ENCODE data around the gene POLD4.

Gene POLD4

DNA sequence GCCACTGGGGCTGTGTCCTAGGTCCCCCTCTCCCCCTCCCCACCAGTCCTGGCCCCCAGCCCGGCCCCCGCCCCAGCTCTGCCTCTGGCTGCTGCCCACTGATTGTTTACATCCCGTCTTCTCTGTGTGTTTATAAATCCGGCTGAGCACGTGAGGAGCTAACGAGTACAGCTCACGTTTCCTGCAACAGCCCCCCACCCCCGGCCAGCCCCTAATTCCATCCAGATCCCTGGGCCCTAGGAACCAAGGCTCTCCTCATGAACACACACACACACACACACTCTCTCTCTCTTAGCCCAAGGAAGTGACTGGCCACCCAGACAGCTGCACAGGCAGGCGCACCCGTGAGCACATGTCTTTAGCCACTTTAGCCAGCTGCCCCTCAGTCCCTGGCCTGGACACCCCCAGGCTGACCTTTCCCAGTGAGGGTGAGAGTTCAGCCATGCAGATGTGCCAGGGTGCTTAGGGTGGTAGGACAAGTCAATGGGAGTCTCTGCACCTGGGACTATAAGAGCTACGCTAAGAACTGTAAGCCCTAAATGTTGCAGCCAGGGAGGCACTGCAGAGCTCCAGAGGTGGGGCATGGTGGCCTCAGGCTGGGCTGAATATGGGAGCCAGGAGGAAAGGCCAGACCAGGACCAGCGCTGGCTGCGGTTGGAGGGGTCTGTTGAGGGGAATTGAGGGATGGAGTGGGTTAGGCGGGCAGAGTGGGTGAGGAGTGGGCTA is 17.2 kb upstream of the POLD4 start:
- no peak for DNase-seq

DNA sequence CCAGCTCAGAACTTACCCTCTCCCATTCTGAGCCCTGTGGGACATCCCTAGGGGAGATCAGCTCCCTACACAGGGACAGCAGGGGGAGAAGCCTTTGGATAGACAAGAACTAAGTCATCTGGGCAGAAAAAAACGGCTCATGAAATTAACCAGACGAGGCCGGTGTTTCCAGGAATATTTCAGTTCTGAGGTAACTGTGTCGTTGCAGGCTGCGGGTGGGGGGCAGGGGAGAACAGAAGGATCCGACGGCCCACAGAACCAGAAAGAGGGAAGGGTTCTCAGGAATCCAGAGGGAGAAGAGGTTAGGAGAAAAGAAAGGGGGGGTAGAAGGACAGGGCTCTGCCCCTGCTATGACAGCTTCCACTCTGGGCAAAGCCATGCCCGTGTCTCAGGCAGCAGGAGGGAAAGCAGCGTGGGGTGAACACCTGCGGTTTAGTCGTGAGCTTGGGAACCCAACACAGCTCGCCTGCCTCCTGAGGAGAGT is 16.5 kb upstream of the POLD4 start:
- no peak for DNase-seq

DNA sequence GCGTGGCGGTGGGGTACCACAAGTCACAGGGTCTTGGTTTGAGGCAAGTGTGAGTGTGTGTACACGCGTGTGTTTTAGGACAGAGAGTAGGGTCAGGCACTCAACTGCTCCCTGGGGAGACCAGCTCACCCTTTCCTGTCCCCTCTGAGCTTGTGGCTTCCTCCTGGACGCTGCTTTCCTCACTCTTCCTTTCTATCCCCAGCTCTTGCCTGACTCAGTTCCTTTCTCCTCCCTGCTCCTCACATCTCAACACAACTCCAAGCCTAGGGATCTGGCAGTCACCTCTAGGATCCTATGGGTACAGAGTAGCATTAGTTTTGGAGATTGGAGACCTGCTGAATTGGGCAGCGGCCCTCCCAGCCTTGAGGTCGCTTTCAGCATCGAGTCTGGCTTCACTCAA is 15.9 kb upstream of the POLD4 start:
- no peak for DNase-seq

DNA sequence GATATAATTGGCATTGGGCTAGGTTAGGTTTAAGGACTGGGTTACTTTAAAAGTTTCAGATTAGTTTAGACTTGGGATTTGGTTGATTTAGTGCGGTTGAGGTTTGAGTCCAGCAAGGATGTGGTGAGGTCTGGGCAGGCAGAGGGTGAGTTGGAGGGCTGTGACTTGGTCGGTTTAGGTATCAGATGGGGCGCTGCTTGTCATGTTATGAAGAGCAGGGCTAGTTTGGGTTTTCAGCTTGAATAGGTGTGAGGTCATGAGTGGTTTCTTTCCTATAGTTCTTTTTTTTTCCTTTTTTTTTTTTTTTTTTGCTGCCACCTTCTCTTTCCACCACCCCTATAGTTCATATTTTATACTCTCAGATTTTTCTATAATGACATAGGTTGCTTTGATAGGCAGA is 15.3 kb upstream of the POLD4 start:
- DNase-seq = no peak

DNA sequence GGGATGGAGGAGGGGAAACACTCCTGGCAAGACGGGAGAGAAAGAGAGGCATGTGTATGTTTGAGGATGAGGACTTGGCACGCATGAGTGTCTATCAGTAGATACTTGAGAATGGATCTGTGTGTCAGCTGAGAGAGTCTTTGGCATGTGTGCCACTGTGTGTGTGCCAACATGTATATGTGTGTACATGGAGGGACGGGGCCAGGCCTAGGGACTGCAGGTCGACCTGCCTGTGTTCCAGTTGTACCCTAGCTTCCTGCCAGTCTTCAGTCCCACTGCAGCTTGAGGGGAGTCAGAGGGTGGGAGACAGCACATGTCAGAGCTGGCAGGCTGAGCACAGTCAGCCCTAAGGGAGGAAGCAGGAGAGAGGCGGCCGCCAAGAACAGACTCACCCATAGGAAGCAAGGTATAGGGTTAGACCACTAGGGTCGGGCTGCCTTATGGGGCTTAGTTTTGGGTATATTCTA is 14.4 kb upstream of the POLD4 start:
- no peak for DNase-seq

DNA sequence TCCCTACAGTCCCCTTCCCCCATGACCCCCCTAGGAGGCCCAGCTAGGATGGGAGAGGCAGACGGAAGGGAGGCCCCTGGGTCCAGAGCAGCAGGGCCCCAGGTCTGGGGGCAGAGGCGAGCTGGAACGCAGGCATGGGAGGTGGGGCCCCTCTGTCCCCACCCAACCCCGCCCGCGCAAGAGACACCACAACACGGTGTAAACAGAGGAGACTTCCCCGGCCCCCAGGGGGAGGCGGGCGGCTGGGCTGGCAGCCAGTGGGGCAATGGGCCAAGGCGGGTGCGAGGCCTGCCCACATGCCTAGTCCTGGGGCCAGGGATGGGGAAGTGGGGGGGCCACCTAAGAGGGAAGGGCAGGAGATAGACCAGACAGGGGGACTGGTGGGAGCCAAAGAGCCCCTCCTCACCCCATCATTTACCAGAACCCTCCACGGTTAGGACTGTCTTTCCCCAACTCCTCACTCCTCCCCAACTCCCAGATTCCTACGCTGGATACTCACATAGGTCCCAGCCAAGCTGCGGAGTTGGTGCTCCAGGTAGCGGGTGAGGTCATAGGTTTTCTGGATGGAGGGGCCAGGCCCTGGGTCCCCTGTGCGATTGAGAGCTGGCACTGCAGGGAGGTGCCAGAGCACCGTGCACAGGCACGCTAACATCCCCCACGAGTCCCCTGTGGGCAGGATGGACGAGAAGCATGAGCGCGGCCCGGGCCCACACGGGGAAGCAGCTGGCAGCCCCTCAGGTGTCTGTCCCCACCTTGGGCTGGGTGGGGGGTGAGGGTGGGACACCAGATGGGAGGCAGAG is 13.8 kb upstream of the POLD4 start:
- DNase-seq = no peak

DNA sequence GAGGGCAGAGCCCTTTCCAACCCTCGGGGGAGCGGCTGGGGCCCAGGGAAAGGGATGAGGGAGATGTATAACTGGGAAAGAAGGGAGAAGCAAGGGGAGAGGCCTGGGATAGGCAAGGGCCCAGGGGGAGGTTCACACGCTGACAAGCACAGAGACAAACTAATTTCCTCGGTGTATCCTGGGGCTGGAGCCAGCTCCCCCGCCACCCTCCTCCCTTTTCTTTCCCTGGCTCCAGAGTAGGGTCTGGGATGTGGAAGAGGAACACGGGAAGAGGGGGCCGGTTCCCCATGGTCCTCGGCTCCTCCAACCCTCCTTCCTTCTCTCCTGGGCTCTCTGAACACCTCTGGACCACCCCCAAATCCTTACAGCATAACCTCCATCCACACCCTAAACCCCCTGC is 13.2 kb upstream of the POLD4 start:
- no peak for DNase-seq

DNA sequence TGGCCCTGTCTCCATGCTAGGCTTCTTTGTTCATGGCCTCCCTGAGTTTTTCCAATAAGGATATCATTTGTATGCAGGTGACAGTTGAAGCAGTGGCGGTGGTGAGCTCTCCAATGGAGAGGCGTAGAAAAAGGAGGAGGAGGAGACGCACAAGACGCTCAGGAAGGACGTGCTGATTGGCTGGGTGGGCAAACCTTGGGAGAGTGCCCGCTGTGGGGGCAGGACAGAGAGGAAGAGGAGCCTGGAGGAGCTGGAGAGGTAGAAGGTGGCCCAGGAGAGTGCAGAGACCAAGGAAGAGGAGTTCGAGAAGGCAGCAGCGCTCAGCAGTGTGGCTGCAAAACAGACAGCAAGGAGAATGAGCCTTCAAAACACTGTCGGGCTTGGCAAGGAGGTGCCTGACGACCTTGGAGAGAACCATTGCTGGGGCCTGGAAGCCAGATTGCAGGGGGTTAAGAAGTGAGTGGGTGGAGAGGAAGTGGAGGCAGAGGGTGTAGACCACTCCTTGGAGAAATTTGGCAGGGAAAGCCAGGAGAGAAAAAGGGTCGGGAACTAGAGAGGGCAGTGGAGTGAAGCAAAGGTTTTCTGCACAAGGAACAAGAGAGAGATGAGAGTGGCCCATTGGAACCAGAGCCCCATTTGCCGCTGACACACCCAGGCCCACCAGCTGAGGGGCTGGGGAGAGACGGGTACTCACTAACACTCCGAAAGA is 12.5 kb upstream of the POLD4 start:
- no peak for DNase-seq

DNA sequence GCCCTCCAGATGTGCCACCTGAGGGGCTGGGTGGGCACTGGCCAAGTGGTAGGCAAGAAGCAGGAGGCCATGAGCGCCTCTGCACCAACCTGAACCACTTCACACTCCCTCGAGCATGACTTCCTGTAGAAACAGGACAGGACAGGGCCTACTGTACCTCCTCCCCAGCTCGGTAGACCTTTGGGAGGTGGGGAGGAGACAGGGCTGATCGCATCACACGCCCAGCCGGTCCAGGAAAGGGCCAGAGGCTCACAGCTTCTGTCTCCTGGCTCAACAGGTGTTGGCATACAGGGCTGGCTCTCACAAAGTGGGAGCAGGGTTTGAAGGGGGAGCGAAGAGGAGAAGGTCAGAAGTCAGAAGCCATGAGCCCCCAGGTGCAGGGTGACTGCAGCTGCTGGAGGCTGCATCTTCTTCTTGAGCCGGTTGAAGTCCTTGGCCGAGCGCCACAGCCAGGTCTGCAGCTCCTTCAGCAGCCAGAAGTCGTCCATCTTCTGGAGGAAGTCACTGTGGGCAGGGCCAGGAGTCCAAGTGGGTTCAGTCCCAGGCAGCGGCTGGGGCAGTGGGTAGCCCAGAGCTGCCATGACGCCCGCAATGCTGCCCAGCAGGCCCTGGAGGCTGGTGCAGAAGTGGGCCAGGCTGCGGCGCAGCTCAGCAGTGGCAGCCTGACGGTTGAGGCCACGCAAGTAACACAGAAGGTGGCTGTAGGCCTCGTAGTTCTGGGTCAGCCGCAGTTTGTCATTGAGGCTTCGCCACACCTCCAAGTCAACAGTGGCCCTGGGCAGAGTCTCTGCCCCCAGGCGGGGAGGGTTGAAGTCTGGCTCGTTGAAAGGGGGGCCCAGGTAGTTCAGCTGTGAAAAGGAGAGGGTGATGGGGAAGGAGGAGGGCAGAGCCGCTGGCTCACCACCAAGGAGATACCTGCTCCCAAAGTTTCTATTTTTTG is 11.7 kb upstream of the POLD4 start:
- DNase-seq = no peak

DNA sequence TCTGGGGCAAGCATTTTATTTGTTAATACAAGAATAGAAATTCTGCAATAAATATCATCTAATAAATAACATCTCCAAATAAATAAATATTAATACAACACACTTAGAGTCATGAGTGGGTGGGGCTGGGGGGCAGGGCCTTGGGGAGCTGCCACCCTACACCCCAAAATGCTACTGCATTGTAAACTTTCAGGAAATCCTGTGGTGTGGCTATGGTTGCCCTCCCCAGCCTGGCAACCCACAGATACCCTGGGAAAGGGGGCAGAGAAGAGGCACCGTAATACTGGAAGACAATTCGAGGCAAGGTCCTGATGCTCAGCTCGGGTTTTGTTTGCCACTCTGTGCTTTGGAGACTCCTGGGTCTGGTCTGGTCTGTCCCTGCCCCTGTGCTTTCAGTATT is 10.8 kb upstream of the POLD4 start:
- DNase-seq = no peak

DNA sequence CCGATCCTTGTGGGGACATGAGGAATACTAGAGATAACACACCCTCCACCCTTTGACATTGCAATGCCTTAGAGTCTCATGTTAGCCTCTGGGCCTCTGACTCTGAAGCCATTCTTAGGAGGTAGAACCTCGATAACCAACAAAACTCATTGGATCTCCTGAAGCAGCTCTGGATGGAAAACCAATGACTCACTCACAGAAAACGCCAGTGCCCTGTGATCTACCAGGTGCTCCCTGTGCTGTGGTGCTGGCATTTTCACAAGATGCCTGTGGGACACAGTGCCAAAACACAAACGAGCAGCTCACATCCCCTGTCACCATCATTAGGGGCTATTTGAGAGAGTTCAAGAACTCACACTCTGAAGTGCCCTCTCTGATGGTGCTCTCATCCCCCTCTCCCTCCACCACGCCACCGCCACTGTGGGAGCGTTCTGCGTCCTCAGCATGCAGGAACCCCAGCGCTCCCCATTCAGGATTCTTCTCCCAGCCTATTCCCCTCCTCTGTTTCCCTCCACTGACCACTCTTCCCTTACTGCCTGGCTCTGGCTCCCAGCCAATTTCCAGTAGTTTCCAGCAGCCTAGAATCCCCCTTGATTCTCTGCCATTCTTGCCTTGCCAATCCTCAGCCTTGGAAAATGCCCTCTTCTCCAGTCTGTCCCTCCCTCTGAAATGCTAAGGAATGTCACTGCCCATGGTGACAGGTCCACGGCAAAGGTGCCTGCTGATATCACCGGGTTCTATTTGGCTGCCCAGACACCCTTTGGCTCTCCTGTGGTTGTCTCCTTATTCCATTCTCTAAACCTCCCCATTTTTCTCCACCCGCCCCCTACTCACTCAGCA is 4.7 kb upstream of the POLD4 start:
- DNase-seq = no peak

DNA sequence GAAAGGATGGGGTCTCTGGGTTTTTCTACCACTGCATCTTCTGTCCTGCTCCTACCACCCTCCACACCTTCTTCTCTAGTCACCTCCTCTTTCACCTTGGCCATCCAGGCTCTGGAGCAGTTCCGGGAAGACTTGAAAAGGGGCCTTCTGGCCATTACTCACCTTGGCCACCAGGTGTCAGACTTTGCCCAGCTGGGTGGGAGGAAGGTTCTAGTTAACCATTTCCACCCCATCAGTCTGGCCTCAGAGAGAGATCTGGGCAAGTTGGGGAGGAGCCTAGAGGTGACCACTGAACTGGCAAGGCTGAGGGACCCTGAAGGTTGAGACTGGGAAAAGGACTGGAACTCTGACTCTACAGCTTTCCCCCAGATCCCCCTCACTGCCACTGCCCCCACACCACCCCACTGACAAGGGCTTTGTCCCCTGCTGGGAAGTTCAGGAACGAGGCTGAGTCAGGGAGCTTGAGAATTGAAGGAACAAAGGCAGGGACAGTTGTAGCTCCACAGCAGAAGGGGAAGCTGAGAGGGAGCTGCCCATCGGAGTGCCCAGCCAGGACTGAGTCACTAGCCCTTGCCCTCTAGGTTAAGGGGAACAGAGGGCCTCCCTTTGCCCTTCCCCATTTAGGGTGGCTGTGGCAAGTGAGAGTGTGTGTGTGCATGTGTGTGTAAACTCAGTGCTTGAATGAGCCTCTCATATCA is 3.7 kb upstream of the POLD4 start:
- DNase-seq = peak; percentile 63

DNA sequence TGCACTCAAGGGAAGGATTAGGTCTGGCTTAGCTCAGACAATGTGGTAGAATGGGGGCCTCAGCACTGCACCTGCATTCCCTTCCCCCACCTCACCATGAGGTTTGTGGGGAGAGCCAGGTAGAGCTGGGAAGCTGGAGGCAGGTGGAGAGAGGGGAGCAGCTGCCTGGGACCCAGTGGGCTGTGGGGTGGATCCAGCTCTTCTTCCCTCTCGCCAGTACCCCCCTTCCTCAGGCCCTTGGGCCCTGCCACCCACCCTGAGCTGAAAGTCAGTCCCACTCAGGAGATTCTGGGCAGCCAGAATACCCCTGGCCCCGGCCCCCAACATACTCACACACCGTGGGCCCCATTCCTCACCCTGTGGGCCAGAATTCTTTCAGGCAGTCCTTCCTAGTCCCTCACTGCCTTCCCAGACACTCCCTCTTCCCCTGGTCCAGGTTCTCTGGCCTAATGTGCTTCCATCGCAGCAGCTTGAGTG is 3.1 kb upstream of the POLD4 start:
- no peak for DNase-seq

DNA sequence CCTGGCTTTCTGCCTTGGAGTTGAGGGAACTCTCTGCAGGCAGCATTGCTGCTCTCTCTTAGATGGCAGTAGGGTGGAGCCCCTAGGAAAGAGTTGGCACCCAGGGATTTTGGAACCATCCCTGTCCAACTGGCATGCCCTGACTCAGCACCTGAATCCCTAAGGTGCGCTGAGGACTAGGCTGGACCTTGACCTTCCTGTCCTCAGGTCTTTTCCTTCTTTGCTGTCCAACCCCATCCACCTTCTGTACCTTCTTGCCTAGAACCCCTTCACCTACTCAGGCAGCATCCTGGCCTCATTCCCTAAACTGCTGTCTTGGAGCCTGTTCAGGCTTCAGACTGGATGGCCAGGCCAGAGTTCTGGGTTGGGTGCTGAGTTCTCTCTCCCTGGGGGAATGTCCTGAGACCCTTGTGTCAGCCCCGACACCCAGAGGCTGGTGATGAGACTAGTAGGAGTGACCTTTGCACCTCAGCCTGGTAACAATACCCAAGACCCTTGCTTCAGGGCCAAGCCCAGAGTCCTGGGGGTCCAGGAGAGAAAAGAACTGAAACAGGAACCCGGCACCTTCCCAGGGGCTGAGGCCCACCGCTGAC is 2.5 kb upstream of the POLD4 start:
- no peak for DNase-seq

DNA sequence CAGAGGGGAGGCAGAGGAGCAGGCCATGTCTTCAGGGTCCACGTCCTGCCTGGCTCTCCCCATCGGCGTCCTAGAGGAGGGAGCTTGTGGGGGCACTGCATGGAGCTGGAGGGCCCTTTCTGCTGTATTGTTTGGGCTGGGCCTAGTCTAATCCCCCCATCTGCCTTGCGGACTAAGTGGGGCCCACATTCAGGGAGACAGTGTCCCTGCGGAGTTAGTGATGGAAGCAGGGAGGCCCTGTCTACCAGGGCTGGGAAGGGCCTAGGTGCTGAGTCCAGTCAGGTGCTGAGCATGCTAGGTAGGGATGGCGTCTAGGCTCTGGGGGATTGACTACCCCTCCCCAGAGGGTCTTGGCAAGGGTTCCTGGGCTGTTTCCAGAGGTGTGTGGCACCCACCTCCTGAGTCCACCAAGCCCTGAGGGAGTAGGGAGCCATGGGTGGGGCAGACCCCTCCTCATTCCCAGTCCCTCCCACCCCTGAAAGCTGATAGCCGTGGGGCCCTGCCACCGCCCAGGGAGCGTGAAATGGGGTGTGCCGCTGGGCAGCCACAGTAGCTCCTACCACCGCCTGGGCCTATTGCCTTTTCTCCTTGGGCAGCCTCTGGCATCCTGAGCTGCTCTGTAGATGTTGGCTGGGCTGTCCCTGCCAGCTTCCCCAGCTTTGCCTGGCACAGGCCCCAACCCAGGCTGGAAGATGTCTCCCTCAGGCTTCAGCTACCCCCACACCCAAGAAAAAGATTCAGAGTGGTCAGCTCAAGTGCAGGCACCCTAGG is 1.9 kb upstream of the POLD4 start:
- no peak for DNase-seq

DNA sequence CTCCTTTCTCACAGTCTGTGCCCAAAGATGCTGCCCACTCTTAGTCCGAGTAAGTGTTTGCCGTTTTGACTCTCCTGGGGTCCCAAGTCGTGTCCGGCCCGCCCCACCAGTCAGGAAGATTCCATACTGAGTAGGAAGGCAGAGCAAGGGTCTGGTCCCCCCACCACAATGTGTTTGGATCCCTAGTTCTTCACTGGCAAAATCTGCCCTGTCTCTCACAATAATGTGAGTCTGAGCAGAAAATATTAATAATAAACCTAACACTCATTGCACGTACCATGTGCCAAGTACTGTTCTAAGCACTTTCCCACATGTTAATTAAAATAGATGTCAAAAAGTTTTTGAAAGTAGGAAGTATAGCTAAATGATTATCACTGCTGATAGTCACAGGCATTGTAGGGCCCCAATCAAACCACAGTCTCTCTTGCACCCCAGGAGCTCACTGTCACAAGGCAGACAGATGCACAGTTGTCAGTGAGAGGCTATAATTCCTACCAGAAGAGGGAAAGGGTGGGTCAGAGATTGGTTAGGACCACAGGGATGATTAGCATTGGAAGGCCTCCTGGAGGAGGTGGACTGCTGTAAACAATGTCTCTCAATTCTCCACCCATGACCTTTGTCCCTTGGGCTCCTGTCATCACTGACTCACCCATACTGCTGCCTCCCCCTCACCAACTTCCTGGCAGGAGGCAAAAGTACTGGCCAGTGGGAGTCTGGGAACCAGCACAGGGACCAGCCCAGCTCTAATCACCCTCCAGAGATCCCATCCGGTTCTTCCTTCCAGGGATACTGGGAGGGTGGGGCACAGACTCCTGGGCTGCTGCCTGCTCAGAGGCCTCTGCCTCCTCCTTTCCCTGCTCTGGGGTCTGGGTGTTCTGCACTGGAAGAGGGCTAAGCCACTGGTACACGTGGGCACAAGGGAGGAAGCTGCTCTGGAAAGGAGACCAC is 1.0 kb upstream of the POLD4 start:
- no peak for DNase-seq

DNA sequence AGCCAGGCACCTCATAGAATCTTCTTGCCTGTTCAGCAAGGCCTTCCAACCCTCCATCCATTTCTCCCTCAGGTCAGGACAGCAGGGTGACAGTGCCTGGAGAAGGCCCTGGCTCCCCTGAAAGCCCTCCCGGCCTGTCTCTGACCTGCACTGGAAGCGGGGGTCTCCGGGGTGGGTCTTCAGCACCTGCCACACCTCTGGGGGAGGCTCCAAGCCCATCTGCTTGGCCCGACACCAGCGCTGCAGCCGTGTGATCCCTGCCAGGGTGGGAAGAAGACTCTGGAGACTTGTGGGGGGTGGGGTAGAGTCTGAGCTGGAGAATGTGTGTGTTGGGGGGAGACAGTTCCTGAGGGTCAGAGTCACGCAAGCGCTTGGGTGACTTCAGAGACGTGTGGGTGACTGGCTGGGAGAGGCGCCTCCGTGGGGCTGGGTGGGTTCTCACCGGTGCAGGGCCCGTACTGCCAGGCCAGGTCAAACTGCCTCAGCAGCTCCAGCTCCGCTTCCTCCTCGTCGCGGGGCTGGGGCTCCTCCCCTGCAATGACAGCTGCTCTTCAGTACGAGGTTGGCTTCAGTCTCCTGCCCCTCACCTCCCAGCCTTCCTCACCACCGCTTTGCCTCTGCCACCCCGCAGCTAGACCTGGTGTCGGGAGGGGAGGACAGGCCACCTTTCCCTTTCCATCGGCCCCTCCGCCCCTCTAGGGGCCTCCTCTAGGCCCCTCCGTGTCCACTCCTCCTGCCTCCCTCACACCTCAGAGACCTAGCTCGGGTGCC is 615 bp downstream of the POLD4 start:
- DNase-seq = peak; percentile 68

Data from activated gamma-delta T cell treated with Interleukin-2 at 50 U/mL for 16 hours (primary cell).